Measurements from ENCODE around the gene PEX14.

DNA sequence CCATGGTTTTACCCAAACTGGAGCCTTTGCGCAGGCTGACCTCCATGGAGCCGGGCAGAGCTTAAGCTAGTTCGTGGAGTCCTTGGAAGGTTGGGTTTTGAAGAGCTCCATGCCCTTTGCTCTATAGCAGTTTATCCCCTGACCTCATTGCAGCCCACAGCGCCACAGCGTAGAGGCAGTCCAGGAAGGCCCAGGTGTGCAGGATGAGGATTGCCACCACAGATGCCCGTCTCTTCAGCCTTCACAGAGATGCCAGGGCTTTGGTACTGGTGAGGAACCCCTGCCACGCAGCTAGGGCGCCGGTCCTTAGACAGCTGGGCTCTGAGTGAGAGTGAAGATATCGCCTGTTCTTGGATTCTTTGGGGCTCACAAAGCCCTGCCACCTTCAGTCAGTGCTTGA is 138.6 kb downstream of the PEX14 start:
- TF ChIP-seq, protein P1, sequence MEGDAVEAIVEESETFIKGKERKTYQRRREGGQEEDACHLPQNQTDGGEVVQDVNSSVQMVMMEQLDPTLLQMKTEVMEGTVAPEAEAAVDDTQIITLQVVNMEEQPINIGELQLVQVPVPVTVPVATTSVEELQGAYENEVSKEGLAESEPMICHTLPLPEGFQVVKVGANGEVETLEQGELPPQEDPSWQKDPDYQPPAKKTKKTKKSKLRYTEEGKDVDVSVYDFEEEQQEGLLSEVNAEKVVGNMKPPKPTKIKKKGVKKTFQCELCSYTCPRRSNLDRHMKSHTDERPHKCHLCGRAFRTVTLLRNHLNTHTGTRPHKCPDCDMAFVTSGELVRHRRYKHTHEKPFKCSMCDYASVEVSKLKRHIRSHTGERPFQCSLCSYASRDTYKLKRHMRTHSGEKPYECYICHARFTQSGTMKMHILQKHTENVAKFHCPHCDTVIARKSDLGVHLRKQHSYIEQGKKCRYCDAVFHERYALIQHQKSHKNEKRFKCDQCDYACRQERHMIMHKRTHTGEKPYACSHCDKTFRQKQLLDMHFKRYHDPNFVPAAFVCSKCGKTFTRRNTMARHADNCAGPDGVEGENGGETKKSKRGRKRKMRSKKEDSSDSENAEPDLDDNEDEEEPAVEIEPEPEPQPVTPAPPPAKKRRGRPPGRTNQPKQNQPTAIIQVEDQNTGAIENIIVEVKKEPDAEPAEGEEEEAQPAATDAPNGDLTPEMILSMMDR (IDR thresholded peaks at IDR 0.05) = no peak
- TF ChIP-seq POLR2AphosphoS5 (IDR thresholded peaks at IDR 0.05) (no peak), POLR2A (IDR thresholded peaks at IDR 0.05) (no peak)

All from breast epithelium (tissue), 3 donors.